ENCODE results near the gene USHBP1. TPM values are rescaled to one million over a fixed set of nuclear protein-coding genes. Genes with fewer than 3 reads are reported as not detected.

The USHBP1 gene
- total and polyA plus RNA-seq, 2 of the 13 experiments (the other 11 are each of a cell fraction or from before 2014, with no cell fraction given), result 0.15 to 1.5 TPM

- no peak for TF ChIP-seq E2F5 (CRISPR knock-in tag; conservative IDR thresholded peaks at IDR 0.05)
- no peak for TF ChIP-seq ARNT2 (CRISPR knock-in tag; IDR thresholded peaks at IDR 0.05; ENCODE audit: low read depth)
- TF ChIP-seq, protein P1, sequence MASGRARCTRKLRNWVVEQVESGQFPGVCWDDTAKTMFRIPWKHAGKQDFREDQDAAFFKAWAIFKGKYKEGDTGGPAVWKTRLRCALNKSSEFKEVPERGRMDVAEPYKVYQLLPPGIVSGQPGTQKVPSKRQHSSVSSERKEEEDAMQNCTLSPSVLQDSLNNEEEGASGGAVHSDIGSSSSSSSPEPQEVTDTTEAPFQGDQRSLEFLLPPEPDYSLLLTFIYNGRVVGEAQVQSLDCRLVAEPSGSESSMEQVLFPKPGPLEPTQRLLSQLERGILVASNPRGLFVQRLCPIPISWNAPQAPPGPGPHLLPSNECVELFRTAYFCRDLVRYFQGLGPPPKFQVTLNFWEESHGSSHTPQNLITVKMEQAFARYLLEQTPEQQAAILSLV (CRISPR knock-in tag; IDR thresholded peaks at IDR 0.05; ENCODE audit: borderline replicate concordance), result peak; percentile 40; the same call in 1 of the 2 replicates
- TF ChIP-seq ZNF20 (CRISPR knock-in tag; IDR thresholded peaks at IDR 0.05), result no peak
- no peak for TF ChIP-seq ZNF329 (CRISPR knock-in tag; IDR thresholded peaks at IDR 0.05; ENCODE audit: low read depth)
- TF ChIP-seq ARNTL (CRISPR knock-in tag; IDR thresholded peaks at IDR 0.05), result no peak
- TF ChIP-seq ZNF792 (CRISPR knock-in tag; IDR thresholded peaks at IDR 0.05), result peak; percentile 48; the same call in 1 of the 2 replicates
- no peak for TF ChIP-seq CHCHD3 (CRISPR knock-in tag; IDR thresholded peaks at IDR 0.05)
- TF ChIP-seq, protein P2, sequence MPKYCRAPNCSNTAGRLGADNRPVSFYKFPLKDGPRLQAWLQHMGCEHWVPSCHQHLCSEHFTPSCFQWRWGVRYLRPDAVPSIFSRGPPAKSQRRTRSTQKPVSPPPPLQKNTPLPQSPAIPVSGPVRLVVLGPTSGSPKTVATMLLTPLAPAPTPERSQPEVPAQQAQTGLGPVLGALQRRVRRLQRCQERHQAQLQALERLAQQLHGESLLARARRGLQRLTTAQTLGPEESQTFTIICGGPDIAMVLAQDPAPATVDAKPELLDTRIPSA (CRISPR knock-in tag; IDR thresholded peaks at IDR 0.05; ENCODE audit: borderline replicate concordance), result no peak
- TF ChIP-seq PPARG (CRISPR knock-in tag; conservative IDR thresholded peaks at IDR 0.05), result 0 out of 2 replicates have a peak, but pooled peaks have one; percentile 45
- no peak for TF ChIP-seq NFKBIZ (CRISPR knock-in tag; IDR thresholded peaks at IDR 0.05)
- TF ChIP-seq DNMT3B (CRISPR knock-in tag; conservative IDR thresholded peaks at IDR 0.05), result no peak
- TF ChIP-seq ZNF350 (CRISPR knock-in tag; IDR thresholded peaks at IDR 0.05; ENCODE audit: borderline replicate concordance, low read depth), result no peak; the same call in 1 of the 2 replicates
- TF ChIP-seq NFE2L1 (CRISPR knock-in tag; IDR thresholded peaks at IDR 0.05; ENCODE audit: borderline replicate concordance), result no peak
- TF ChIP-seq, protein P3, sequence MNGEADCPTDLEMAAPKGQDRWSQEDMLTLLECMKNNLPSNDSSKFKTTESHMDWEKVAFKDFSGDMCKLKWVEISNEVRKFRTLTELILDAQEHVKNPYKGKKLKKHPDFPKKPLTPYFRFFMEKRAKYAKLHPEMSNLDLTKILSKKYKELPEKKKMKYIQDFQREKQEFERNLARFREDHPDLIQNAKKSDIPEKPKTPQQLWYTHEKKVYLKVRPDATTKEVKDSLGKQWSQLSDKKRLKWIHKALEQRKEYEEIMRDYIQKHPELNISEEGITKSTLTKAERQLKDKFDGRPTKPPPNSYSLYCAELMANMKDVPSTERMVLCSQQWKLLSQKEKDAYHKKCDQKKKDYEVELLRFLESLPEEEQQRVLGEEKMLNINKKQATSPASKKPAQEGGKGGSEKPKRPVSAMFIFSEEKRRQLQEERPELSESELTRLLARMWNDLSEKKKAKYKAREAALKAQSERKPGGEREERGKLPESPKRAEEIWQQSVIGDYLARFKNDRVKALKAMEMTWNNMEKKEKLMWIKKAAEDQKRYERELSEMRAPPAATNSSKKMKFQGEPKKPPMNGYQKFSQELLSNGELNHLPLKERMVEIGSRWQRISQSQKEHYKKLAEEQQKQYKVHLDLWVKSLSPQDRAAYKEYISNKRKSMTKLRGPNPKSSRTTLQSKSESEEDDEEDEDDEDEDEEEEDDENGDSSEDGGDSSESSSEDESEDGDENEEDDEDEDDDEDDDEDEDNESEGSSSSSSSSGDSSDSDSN (CRISPR knock-in tag; IDR thresholded peaks at IDR 0.05), result peak; percentile 42
- TF ChIP-seq ZBTB7A (CRISPR knock-in tag; IDR thresholded peaks at IDR 0.05), result no peak
- TF ChIP-seq, protein P4, sequence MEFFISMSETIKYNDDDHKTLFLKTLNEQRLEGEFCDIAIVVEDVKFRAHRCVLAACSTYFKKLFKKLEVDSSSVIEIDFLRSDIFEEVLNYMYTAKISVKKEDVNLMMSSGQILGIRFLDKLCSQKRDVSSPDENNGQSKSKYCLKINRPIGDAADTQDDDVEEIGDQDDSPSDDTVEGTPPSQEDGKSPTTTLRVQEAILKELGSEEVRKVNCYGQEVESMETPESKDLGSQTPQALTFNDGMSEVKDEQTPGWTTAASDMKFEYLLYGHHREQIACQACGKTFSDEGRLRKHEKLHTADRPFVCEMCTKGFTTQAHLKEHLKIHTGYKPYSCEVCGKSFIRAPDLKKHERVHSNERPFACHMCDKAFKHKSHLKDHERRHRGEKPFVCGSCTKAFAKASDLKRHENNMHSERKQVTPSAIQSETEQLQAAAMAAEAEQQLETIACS (CRISPR knock-in tag; IDR thresholded peaks at IDR 0.05), result no peak
- no peak for TF ChIP-seq ZNF180 (CRISPR knock-in tag; IDR thresholded peaks at IDR 0.05; ENCODE audit: borderline replicate concordance, low read depth)
- no peak for TF ChIP-seq ZNF569 (CRISPR knock-in tag; IDR thresholded peaks at IDR 0.05; ENCODE audit: borderline replicate concordance)
- TF ChIP-seq HBP1 (CRISPR knock-in tag; IDR thresholded peaks at IDR 0.05; ENCODE audit: low read depth), result no peak
- TF ChIP-seq GATAD1 (CRISPR knock-in tag; IDR thresholded peaks at IDR 0.05), result peak; percentile 65; the same call in 1 of the 2 replicates
- no peak for TF ChIP-seq ZSCAN9 (CRISPR knock-in tag; IDR thresholded peaks at IDR 0.05; ENCODE audit: borderline replicate concordance)
- TF ChIP-seq ZNF552 (CRISPR knock-in tag; IDR thresholded peaks at IDR 0.05; ENCODE audit: borderline replicate concordance), result no peak
These were observed 3.7 kb downstream of the USHBP1 start (continued) for GRCh38 chr19:17260842-17261325.

All from HepG2 (cell line).